ENCODE data around the gene SIRT3. TPM values are rescaled to one million over a fixed set of nuclear protein-coding genes. Genes with fewer than 3 reads are reported as not detected.

Gene SIRT3
- total RNA-seq, 6 experiments from 2014 or later = 9.2 to 22.0 (median 15.5) TPM

DNA sequence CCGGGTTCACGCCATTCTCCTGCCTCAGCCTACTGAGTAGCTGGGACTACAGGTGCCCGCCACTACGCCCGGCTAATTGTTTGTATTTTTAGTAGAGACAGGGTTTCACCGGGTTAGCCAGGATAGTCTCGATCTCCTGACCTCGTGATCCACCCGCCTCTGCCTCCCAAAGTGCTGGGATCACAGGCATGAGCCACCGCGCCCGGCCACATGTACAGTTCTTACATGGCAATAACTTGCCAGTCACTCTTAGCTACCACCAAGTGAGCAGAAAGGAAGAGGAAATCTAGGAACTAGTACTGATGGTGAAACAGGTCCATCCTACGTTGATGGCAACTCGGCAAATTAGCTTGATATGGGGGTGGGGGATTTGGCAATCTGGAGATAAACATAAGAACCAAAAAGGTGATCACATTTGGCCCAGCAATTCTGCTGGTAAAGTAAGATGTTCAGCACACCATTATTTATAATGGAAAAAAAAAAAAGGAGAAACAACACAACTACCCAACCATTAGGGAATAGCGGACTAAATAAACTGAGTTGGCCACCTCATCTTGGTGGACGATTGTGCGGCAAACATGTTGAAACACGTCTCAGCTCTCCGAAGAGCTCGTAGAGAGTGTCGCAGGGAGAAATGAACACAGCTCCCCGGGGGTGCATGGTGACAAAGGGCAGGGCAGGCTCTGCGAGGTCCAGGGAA is 47.4 kb upstream of the SIRT3 start:
- no peak for ATAC-seq
- intact Hi-C loops (cut with DNase I) = no loop called here
- DNase-seq = no peak
- Histone ChIP-seq H3K27ac (no peak overlapping the region), H3K9me3 (no peaks in the 10 kb centered on the region), H3K4me1 (peaks cover 0 to 14% (median 7%) of the 10 kb centered on the region in 4 donors), H3K4me3 (no peak overlapping the region), H3K36me3 (no peaks in the 10 kb centered on the region), H3K27me3 (no peaks in the 10 kb centered on the region)
- TF ChIP-seq POLR2A (IDR thresholded peaks at IDR 0.05) = no peak
- TF ChIP-seq, protein P1, sequence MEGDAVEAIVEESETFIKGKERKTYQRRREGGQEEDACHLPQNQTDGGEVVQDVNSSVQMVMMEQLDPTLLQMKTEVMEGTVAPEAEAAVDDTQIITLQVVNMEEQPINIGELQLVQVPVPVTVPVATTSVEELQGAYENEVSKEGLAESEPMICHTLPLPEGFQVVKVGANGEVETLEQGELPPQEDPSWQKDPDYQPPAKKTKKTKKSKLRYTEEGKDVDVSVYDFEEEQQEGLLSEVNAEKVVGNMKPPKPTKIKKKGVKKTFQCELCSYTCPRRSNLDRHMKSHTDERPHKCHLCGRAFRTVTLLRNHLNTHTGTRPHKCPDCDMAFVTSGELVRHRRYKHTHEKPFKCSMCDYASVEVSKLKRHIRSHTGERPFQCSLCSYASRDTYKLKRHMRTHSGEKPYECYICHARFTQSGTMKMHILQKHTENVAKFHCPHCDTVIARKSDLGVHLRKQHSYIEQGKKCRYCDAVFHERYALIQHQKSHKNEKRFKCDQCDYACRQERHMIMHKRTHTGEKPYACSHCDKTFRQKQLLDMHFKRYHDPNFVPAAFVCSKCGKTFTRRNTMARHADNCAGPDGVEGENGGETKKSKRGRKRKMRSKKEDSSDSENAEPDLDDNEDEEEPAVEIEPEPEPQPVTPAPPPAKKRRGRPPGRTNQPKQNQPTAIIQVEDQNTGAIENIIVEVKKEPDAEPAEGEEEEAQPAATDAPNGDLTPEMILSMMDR (IDR thresholded peaks at IDR 0.05) = no peak
- 68% methylated on average over 9 of the region's 23 CpGs for WGBS (ENCODE audit: insufficient coverage, low coverage, low lambda C conversion rate, missing lambda C conversion rate)

DNA sequence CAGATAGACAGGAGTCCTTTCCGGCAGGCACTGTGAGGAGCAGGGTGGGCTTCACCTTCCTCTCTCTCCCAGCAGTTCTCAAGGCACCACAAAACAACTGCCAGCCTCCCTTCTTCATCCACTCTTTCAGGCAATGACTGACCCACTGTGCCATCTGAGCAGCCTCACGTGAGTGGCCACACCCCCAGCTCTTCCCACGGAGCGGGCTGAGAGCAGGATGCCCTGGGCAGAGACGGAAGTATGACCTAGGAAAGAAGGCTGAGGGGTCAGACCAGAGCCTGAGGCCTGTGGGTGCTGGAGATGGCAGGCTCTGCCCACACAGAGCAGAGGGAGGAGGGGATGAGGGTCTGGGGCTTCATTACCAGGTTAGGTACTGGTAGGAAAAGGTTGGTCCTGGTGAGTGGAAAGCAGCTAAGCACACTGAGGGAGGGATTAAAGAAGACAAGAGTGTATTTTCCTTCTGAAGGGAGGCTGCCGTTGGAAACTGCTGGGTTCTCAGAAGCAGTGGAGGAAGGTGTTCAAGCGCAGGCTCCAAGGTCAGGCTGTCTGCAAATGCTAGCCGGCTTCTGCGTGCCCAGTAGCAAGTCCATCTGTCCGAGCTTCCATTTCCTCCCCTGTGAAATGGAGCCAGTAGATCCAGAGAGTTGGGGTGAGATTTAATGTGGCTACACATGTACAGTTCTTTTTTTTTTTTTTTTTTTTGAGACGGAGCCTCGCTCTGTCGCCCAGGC is 46.7 kb upstream of the SIRT3 start:
- ATAC-seq = no peak
- WGBS (ENCODE audit: insufficient coverage, low coverage, low lambda C conversion rate, missing lambda C conversion rate) = 38% methylated on average over 6 of the region's 13 CpGs
- H3K27ac ChIP-seq = no peak overlapping the region

DNA sequence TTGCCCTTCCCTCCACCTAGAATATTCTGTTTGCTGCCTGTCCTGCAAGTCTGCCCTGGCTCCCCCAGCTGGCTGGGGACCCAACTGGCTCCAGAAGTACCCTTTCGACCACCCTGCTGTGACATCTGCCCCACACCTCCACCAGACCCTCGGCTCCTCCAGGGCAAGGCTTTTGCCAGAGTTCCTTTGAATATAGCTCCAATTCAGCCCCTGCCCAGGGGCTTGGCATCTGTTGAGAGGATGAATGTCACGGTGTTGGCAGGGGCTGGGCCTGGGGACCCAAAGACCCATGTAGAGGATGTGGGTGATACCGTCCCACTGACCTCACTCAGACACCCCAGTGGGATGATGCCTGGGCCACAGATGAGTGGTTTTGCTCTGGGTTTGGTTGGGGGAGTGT is 46.0 kb upstream of the SIRT3 start:
- no peak overlapping the region for H3K4me3 ChIP-seq
- DNase-seq = no peak
- 69% methylated on average over 3 of the region's 4 CpGs for WGBS (ENCODE audit: insufficient coverage, low coverage, low lambda C conversion rate, missing lambda C conversion rate)

More for the DNA sequence above, 46.7 kb upstream of the SIRT3 start:
- Histone ChIP-seq H3K4me3 (no peak overlapping the region), H3K9me3 (no peaks in the 10 kb centered on the region), H3K27me3 (no peaks in the 10 kb centered on the region), H3K36me3 (no peaks in the 10 kb centered on the region), H3K4me1 (peaks cover 0 to 14% (median 7%) of the 10 kb centered on the region in 4 donors)
- TF ChIP-seq, protein P1 (IDR thresholded peaks at IDR 0.05) = no peak
- no peak for TF ChIP-seq POLR2A (IDR thresholded peaks at IDR 0.05)
- intact Hi-C loops (cut with DNase I) = no loop called here
- DNase-seq = no peak

DNA sequence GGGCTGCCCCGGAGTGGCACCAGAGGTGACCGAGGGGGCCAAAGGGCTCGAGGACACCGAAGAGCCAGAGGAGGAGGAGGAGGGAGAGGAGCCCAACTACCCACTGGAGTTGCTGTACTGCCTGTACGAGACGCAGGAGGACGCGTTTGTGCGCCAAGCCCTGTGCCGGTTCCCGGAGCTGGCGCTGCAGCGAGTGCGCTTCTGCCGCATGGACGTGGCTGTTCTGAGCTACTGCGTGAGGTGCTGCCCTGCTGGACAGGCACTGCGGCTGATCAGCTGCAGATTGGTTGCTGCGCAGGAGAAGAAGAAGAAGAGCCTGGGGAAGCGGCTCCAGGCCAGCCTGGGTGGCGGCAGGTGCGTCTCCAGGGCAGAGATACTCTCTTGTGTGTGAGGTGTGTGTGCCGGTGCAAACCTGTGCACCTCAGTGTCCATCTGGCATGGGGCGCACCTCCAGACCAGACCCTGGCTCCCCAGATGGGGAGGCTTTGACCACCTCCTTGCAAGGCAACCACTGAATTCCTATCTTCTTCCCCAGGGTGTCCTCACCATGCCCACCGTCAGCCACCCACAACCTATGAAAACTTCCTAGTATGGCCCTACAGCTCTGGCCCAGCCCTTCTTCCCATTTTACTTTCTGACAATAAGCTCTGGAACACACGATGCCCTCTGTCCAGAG is 45.5 kb upstream of the SIRT3 start:
- peak in 2 of 3 donors; percentile 19 to 63 for DNase-seq
- peak overlapping the region in 1 of 3 donors; percentile 62 for H3K4me3 ChIP-seq
- no peaks in the 10 kb centered on the region for H3K27me3 ChIP-seq

More for the DNA sequence above, 46.0 kb upstream of the SIRT3 start:
- Histone ChIP-seq H3K9me3 (no peaks in the 10 kb centered on the region), H3K27ac (no peak overlapping the region), H3K4me1 (peaks cover 0 to 14% (median 7%) of the 10 kb centered on the region in 4 donors), H3K36me3 (no peaks in the 10 kb centered on the region), H3K27me3 (no peaks in the 10 kb centered on the region)
- ATAC-seq = no peak
- intact Hi-C loops (cut with DNase I) = no loop called here
- TF ChIP-seq, protein P1 (IDR thresholded peaks at IDR 0.05) = no peak
- no peak for TF ChIP-seq POLR2A (IDR thresholded peaks at IDR 0.05)

More for the DNA sequence above, 45.5 kb upstream of the SIRT3 start:
- TF ChIP-seq, protein P1 (IDR thresholded peaks at IDR 0.05) = no peak
- no peak for TF ChIP-seq POLR2A (IDR thresholded peaks at IDR 0.05)
- H3K9me3 ChIP-seq = no peaks in the 10 kb centered on the region
- H3K4me1 ChIP-seq = peaks cover 0 to 14% (median 7%) of the 10 kb centered on the region in 4 donors
- WGBS (ENCODE audit: insufficient coverage, low coverage, low lambda C conversion rate, missing lambda C conversion rate) = 62% methylated on average over 8 of the region's 26 CpGs
- no peak overlapping the region for H3K27ac ChIP-seq
- ATAC-seq = no peak
- intact Hi-C loops (cut with DNase I) = no loop called here
- H3K36me3 ChIP-seq = no peaks in the 10 kb centered on the region
